ENCODE measurements around the gene NR1H4.
A peak's percentile ranks its signal among the peaks of the same experiment; 100 is the strongest.
"Not testable (repeated sequence)": the region's sequence is repeated elsewhere in the genome, so short reads cannot be mapped to it uniquely, and the experiment has no call there.

NR1H4 gene

DNA sequence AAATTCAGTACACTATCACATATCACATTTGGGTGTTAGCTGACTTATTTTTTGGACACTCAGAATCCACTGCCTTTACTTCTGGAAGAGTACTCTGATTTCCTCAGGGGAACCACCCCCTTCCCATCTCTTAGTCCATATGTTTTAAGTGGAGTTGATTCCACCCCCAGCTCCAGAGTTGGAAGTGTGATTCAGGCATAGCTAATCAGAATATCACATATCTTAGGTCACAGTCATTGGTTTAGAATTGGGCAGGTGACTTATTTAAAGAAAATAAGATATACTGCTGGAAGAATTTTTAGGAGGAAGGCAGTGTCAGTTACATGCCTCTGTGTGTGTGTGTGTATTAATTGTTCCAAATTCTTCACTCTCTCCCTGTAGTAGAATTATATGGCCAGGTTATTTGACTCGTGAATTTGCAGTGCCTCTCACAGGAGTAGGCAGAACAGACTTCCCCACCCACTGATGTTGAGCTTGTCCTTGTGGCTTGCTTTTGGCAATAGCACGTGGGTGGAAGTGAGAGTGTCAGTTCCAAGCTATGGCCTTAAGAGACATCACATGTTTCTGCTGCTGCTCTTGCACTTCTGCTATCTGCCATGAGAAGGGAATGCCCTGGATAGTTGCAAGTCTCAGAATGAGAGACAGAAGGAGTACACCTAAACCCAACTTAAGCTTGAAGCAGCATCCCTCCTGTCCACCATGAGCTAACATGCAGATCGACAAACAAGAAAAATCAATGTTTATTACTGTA lies 93.4 kb downstream of the NR1H4 start:
- DNase-seq = peak in 20 of 56 donors; percentile 2 to 47 (median 4)

DNA sequence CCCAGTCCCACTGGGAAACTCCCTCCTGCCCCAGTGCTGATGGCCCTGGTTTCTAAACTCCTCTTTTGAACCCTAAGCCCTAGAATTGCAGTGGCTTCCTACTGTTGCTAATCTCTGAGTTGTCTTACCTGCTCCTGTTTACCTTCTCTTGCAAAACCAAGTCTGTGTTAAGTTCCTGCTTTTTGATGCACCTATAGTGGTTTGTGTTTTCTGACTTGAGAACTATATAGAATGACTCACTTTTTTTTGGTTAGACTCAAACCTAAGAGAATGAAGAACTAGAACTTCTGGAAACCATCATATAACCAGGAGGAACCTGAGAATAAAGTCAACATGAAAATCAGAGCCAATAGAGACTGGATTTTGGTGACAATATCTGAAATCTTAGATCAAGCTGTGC lies 94.3 kb downstream of the NR1H4 start:
- DNase-seq = no peak

DNA sequence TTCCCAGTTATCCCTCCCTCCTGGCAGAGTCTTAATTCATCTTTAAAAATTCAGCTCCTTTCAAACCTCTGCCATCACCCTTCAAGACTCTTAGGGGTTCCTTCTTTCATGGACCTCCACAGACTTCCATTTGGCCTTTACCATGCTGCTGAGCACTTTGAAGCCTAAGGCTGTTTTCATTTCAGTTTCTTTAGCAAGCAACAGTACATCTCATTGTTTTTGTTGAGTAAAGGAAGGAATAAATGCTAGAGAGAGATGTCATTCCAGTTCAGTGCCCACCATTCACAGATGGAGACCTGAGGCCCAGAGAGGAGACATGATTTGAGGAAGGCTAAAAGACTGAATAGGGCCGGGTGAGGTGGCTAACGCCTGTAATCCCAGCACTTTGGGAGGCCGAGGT lies 98.5 kb downstream of the NR1H4 start:
- DNase-seq = no peak

GRCh38 chr12:100573292-100574186 lies 99.9 kb downstream of the NR1H4 start, which contains the start of gene GAS2L3:
TSS of gene GAS2L3 (plus strand) at chr12:100573684. CDS start at chr12:100594905, 21,221 bp downstream.
- peak in 55 of 56 donors; percentile 16 to 85 (median 63) for DNase-seq

DNA sequence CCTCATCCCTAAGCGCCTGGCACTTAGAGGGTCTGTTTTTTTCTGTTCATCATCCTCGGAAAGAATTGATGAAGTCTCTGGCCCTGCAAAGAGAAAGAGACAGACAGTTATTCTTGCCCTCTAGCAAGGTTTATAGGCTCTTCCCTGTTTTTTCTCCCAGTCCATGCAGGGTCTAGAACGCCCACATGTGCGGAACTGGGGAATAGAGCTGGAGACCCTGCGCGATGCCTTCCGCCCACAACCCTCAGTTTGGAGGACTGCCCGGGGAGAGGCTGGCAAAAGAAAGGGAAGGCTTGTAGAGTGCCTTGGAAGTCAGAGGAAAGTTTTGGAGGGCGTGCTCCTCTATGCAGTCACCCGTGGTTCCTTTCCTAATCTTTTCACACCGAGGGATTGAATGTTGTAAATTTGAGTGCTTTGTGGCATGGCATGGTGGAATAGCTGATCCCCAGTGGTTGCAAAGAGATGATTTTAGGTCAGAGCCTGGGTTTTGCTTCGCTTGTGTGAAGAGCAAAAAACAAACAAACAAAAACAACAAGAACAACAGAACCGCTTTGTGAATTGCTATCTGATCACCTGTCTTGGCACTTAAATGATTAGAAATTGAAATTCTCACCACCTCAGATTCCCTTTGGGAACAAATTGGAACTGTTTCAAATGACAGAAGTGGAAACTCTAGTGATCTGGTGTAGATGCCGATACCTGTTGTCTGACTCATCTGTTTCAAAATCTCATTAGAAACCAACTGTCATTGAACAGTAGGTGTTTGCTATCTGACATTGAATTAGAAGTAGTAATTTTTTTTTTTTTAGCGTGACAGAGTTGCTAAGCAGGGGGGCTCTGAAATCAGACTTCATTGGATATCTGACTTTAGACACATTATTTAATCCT lies 100.8 kb downstream of the NR1H4 start:
- DNase-seq = peak in 1 of 56 donors; percentile 3

DNA sequence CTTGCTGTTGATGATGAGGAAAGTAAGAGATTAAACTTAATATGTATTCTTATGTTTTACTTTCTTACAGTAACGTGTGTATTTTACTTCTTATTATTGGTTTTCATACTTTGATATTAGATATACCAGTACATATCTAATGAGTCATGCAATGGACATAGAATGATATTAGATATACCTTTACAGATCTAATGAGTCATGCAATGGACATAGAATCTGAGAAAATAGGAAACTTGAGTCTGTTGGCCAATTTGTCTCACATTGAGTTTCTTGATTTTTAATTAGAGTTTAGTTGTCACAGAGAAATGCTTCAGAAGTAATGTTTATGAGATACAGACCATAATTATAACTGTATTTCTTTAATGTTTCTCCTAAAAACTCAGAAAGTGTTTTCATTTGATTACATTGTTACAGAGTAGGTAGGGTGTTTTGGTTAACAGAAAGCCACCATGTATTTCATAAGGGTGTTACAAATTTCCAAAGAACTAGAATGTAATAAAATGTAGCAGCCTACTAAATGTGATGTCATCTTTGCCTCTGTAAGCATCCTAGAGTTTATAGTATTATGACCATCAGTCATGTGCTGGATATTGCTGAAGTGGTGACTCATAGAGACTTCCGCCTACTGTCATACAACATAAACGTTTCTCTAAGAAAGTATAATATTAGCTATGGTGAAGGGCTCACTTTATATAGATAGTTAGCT lies 102.8 kb downstream of the NR1H4 start:
- DNase-seq = no peak

DNA sequence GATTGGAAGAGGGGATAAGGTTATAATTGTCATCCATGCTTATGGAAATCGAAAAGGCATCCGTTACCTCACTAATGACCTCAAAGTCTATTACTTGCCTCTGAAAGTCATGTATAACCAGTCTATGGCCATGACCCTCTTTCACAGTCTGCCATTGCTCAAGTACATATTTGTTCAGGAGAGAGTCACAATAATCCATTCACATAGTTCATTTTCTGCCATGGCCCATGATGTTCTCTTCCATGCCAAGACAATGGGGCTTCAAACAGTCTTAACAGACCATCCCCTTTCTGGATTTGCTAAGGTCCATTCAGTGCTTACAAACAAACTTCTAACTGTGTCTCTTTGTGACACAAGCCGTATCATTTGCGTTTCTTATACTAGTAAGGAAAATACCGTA lies 105.3 kb downstream of the NR1H4 start:
- DNase-seq = no peak

DNA sequence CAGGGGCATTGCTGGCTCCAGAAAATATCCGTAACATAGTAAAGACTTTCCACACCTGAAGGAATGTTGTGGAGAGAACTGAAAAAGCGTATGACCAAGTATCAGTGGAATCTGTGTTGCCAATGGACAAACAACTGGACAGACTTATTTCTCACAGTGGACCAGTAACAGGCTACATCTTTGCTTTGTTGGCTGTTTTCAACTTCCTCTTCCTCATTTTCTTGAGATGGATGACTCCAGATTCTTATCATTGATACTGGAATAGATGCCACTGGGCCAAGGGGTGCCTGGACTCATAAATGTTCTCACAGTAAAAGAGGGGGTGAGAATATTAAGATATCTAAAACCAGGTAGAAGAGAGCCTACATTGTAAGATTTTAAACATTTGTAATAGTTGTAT lies 106.2 kb downstream of the NR1H4 start:
- DNase-seq = no peak

DNA sequence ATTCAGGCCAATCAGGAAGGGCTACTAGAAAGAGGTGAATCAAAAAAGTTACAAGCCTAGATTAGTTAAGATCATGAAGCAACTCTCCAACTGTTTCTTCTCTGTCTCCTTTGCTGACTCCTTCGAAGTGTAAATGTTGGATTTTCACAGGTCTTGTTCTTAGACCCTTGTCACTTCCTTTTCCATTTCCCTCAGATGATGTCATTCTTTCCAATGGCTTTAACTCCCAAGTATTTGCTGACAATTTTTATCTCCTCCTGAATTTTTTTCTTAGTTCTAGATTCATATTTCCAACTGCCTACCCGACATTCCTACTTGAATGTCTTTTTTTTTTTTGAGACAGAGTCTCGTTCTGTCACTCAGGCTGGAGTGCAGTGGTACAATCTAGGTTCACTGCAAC lies 110.6 kb downstream of the NR1H4 start:
- DNase-seq = no peak

DNA sequence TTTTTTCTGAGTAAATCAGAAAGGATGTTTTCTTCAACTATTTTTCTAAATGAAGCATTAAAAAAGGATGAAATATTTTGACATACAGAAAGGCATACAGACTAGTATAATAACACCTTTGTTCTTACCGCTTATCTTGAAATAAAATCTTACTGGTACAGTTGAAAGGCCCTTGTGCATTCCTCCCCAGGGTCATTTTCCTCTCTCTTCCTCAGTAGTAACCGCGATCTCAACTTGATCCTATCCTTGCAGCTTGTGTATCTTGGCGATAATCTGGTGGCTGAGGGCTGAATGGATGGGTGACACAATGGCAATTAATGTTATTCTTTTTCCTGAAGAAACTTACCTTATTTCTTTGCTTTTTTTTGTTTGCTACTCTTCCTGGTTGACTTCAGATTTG lies 118.3 kb downstream of the NR1H4 start:
- no peak for DNase-seq

- DNase-seq = no peak
Observed at GRCh38 chr12:100593490-100593889, 119.8 kb downstream of the NR1H4 start.

DNA sequence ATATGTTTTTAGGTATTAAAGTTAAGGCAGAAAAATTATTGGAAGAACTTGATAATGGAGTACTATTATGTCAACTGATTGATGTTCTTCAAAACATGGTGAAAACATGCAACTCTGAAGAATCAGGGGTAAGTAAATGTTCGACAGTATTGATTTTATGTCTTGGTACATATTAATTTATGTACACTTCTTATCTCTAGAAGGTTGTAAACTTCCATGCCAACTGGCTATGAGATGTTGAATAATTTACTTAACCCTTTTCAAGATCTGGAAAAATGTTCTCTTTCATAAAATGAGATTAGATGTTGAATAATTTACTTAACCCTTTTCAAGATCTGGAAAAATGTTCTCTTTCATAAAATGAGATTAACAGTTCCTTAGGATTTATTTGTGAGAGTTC lies 128.0 kb downstream of the NR1H4 start:
- no peak for DNase-seq

GRCh38 chr12:100602997-100603396 lies 129.3 kb downstream of the NR1H4 start:
- not testable (repeated sequence) for DNase-seq

DNA sequence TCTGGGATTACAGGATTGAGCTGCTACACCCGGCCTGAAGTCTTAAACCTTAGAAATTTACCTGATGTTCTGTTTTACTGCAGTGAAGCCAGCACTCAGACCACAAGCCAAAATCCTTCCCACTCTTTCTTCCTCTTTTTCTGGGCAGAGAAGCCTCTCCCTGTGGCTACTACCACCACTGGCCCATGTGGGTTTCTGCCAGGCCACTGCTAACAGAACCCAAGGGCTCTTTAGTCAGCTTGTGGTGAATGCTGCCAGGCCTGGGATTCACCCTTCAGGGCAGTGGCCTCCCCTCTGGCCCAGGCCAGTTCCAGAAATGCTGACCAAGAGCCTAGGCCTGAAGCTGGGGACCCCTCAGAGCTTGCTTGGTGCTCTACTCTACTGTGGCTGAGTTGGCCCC lies 135.1 kb downstream of the NR1H4 start:
- peak in 11 of 56 donors; percentile 1 to 35 (median 2) for DNase-seq

DNA sequence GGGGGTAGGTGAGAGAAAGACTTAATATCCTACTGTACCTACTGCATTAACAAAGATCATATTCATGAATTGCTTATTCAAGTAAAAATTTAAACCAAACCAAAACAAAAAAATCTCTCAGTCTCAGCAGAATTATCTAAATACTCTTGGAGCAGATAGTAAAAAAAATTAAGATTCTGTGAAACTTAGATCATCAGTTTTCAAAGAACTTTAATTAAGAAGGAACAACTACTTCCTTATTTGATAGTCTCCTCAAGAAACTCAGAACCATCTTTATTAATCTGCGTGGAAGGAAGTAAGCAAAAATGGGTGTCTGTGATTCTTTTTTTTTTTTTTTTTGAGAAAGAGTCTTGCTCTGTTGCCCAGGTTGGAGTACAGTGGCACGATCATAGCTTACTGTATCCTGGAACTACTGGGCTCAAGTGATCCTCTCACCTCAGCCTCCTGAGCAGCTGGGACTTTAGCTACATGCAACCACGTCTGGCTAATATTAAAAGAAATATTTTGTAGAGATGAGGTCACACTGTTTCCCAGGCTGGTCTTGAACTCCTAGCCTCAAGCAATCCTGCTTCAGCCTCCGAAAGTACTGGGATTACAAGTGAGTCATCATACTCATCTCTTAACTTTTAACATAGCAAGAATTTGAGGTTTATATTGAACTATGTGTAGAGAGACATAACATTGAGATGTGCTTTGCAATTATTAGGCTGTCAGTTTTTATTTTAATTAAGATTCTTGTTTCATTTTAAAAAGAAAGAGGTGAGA lies 137.2 kb downstream of the NR1H4 start:
- DNase-seq = no peak

GRCh38 chr12:100612606-100613005 lies 138.9 kb downstream of the NR1H4 start:
- DNase-seq = no peak

Data from nucleus accumbens (tissue), 56 donors.